ENCODE measurements around the gene ATP1A1.

Gene ATP1A1

DNA sequence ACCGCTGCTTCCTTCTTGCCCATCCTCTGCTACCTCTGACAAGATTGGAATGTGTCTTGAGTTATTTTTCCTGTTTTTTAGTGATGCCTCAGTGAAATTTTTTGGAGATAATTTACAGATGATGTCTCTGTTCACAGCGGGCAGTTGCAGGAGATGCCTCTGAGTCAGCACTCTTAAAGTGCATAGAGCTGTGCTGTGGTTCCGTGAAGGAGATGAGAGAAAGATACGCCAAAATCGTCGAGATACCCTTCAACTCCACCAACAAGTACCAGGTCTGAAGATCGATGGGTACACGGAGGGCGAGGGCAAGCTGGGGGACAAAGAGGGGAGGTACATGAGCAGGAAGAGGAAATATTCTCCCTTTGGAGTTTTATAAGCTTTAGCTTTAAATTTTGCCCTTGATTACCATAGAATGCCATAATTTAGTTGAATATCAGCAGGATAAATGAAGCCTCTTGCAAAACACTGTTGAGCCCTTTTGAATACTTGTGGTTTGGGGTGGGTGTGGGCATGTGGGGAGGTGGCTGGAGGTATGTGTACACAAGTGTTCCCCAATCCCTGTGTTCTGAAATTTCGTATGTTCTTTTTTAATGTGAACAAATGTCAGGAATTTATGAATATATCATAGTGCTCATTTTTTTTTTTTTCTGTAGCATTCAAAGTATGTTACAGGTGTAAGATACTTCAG is 19.8 kb downstream of the ATP1A1 start:
- no peak for DNase-seq

DNA sequence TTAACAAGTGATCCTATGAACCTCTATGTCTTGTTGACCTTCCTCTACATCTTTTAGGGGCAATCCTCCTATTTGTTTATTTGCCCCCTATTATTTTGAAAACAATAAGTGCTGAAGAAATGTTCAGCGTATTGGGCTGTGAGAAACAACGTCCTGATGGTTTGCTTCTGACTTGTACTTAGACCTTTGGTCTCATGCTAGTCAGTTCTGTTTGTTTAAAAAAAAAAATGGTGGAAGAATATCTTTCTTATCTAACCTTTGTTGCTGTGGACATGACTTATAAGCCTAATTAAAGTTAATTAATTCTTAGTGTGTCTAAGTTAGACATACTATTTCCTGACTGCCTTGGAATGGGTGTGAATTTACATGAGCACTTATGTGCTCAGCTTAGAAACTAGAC is 20.7 kb downstream of the ATP1A1 start:
- no peak for DNase-seq

DNA sequence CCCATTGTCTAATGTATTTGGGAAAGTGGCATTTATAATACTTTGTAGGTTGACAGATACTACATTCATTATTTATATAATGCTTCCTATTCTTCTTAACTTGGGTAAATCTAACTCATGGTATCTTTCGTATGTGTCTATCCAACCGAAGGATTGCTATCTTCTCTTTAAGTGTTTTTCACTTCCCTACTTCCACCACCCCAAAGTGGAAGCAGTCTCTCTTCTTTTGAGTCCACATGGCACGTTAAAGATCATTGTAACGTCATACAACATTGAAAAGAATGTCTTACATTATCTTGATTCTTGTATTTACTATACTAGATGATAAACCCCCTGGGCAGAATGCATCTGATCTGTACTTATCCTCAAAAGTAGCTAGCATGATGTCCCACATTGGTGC is 21.2 kb downstream of the ATP1A1 start:
- no peak for DNase-seq

DNA sequence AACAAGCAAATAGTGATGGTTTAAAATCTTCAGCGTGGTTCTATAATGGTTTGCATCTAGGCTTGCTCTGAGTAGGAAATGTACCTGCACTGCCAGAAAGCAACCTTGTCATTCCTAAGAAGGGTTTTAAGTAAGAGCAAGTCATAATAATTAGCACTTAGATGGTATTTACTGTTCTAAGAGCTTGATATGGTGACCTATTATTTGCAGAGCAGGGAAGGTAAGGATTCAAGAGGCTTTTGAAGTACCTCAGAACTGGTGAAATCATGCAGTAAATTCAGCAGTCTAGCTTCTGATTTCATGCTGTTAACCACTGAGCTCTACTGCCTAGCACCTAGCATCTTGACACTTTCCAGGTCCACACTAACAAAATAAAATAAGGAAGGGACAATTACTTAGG is 23.7 kb downstream of the ATP1A1 start:
- DNase-seq, result no peak

DNA sequence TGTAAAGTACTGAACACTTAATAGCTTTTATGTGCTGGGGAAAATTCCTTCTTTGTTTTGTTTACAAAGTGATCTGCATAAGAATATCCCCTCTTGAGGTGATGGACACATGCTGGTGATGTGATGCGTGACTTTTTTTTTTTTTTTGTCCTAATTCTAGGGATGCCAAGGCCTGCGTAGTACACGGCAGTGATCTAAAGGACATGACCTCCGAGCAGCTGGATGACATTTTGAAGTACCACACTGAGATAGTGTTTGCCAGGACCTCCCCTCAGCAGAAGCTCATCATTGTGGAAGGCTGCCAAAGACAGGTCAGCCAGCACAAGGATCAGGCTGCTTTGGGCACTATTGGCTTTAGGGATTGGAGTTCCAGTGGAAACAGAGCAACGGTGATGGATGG is 24.7 kb downstream of the ATP1A1 start:
- no peak for DNase-seq

DNA sequence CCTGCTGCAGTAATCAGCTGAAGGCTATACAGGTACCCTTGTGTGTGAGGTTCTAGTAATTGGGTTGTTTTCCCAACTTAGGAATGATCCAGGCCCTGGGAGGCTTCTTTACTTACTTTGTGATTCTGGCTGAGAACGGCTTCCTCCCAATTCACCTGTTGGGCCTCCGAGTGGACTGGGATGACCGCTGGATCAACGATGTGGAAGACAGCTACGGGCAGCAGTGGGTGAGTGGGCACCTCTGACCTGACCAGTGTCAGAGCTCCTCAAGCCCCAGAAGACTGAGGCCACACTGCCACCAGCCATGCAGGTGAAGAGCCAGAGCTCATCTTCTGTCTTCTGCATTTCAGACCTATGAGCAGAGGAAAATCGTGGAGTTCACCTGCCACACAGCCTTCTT is 27.7 kb downstream of the ATP1A1 start:
- no peak for DNase-seq

DNA sequence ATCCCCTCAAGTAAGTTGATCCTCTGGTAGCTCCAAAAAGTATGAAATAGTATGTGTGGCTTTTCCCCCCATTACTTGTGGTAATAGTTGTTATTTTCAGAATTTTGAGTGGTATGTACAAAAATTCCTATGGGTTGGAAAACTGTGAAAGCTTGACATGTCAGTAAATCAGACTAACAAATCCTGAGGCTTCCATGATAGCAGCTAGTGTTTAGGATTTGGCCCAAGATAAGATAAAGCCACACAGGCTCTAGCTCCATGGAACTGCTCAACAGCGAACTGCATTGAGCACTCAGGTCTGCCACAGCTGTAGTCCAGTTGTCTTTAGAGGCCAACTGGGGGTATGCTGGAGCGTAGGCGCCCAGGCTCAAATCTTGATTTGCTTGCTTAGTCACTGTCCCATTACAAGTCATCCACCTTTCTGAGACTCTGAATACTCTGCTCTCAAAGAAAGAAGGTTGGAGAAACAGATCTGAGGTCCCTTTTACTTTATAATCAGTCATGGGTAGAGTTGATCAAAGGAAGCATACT is 28.7 kb downstream of the ATP1A1 start:
- no peak for DNase-seq

DNA sequence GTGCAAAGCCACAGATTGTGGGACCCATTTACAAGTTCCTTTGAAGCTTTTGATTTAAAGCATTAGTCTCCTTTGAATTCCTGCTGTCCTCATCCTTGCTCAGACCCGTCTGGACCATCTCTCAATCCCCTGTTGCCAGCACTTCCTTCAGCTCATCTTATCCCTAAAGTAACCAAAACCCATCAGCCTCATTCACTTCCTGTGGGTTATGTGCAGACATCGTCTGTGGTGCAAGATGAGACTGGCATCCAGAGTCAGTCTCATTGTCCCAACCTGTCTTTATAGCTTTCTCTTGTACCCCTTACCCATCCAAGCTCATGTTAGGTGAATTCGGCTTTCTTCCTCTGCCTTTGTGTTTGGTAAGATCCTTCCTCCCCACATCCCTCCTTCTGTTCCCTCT is 29.3 kb downstream of the ATP1A1 start:
- no peak for DNase-seq

DNA sequence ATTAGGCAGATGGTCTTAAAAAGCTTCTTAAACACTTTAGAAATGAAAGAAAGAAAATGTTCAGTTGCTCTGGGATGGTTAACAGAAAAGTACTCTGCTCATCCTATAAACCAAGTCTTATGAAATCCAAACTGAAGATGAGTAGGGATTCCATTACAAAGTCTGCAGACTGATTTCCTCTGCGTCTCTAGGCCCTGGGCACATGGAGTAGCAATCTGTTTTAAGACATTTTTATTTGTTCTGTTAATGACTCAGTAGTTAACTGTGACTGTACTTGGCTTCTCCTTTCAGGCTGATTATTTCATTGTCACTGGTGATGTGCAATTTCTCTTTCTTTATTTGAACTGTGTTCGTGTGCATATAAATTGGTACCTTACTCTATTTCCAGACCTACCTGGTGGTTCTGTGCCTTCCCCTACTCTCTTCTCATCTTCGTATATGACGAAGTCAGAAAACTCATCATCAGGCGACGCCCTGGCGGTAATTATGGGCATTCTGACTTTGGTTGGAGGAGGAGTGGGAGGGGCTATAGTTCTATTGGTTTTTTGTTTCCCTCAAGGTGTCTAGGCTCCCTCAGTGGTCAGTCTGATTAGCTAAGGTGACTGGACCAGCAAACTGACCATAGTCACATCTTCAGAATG is 30.6 kb downstream of the ATP1A1 start:
- DNase-seq, result no peak

DNA sequence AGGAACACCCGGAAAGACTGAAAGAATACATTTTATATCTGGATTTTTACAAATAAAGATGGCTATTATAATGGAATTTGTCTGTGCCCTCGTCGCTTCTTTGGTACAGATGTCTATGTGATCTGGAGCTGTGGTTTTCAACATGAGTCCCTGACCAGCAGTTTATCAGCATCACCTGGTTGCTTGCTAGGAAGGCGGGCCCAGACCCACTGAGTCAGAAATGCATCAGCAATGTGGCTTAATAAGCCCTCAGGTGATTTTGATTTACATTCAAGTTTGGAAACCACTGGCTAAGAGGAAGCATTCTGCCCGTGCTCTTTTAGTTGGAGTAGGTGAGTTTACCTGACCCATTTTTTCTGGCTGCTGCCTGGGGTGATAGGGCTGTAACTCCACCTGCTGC is 31.7 kb downstream of the ATP1A1 start:
- DNase-seq, result no peak

DNA sequence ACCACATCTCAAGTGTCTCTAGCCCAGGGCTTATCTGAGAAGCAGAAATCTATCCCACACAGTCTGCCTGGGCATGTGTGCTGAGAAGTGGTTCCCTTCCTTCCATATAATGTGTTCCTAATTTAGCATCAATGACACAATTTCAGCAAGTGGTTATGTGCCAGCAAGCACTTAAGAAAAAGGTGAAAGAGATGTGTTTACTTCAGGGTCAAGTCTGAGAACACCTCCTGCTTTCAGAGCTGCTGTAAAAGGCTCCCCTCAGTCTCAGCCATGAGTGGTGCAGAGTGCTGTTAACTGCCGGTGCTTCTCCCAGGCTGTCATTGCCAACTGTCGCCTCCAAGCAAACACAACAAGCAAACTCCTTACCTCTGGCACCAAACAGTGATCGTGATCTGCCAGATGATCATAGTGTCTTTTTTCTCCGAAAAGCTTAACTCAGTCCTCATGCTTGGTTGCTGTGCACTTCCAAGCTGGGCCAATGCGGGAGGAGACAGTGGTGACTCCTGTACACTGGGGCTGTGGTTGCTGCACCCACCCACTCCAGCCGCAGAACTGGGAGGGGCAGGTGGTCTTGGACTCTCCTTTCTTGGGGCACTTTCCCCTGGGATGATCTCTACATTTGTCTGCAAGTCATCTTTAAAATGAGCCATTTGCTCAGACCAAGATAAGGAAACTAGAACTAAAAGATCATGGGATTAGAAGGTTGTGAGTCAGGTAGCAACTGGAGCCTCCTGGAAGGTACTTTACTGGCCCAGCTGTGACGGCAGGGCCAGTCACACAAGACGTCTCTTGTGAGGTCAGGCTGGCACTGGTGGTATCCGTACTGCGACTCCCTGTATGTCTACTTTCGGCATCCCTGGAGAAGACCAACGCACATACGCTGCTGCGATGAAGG is 32.4 kb downstream of the ATP1A1 start:
- DNase-seq, result no peak

DNA sequence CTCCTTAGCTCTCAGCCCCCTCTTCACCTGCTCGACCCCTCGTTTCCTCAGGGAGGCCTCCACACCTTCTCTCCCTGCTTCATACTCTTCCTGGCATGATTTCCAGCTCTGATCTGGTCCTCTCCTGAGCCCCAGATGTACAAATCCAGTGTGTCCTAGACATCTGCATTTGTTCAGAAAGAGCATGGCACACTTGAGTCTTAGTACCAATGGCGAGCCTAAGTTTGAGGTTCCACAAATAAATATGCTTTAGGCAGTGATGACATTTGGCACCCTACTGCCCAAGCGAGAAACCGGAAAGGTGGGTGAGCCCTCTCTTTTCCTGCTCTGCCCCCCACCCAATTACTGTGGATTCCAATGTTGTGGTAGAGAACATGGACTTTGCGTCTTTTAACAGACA is 34.0 kb downstream of the ATP1A1 start:
- no peak for DNase-seq

DNA sequence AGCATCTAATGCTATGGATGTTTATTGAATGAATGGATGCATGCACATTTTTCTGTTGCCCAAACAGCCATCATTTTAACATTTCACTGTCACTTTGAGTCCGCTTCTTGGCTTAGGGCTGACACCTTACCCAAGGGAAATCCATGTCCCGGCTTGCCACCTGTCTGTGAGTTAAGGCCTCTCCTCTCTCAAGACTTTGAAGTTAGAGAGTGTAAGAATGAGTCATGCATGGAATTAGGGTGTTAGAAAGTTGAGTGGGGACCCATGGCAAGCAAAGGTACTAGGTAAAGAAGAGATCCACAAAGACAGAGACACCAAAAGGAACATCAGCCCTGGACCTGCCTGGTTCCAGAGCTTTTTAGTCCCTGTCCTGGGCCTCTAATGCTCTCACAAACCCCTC is 35.1 kb downstream of the ATP1A1 start:
- DNase-seq, result no peak

DNA sequence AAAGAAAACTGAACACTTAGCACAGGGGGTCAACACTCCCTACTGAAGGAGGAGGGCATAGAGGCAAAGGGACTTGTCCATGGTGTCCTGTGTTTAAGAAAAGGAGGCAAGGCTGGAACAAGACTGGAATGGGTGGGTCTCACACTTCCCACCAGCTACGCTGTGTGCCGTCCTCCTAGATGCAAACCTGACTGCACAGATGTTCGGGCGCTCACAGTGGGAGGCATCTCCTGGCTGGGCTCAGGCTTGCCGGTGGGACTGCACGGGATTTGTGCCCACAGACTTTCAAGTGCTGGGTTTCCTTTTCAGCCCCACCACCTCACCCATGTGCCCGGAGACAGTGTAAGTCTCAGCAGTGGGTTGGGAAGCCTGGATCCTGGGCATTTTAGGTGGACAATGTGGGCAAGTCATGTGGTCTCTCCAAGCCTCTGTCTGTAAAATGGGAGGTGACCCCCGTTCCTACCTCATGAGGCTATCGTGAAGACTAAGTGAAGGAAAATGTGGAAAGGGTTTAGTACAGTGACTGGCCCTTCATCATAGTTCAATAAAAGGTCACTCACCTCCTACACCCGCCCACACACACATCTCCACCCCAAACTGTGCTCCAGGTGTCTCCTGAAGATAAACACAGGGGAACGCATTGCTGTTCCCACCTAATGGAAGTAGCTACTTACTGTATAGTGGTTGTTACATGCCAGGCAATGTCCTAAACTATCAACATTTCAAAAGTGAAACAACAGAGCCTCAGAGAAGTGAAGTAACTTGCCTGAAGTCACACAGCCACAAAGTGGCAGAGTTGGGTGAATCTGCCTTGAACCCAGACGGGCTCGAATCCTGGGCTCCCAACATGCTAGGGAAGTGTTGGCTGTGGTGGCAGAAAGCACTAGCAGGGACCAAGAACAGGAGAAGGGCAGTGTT is 36.0 kb downstream of the ATP1A1 start:
- DNase-seq, result no peak

DNA sequence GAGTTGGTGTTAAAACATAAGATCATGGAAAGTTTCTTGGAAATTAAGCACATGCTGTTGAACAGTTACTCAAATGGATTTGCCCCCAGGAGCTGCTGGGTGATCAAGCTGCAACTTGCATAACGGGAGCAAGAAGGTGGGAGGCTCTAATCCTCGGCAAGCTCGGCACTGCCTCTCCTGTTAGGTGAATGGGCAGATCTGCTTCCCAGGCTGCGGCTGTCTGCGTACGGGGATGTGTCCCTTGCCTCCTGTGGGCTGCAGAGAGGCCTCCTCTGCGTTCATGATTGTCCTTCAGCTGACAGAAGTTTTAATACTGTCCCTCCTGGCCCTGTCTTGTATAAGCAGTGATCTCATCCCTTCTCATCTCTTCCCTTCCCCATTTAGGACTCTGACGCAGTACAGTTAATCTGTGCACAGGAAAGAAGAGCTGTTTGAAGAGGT is 36.7 kb downstream of the ATP1A1 start:
- DNase-seq, result no peak

DNA sequence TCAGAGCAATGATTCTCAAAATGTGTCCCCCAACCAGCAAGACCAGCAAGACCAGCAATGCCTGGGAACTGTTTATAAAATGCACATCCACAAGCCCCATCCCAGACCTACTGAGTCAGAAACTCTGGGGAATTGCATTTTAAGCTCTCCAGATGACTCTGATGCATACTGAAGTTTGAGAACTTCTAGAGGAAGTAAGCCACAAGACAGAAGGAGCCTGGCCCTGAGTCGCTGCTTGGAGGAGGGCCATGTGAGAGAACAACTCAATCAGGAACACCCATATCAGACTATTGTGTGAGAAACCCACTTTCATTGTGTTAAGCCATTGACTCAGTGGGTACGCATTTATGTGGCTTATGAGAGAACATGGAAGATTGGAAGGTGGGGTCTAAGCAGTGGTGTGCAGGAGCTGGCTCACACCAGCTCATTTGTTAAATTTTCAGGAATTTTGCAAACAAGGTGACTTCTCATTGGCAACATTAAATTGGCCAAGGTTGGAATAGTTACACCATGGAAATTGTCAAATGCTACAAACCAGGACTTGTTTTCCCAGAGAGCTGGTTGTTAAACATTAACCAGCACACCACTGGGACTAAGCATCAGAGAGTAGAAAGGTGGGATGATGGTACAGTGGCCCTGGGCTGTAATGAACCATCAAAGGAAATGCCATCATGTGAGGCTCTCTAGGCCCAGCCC is 38.9 kb downstream of the ATP1A1 start:
- no peak for DNase-seq

DNA sequence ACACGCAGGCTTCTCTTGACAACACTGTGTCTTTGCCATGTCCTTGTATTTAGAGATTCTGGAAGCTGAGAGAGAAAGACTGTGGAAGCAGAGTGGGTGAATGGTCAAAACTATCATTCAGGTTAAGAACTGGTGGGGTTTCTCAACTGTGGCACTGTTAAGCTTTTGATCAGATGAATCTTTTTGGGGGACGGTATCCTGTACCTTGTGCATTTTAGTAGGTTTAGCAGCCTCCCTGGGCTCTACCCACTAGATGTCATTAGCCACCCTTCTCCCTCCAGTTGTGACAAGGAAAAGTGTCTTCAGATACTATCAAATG is 39.4 kb downstream of the ATP1A1 start:
- DNase-seq, result no peak

DNA sequence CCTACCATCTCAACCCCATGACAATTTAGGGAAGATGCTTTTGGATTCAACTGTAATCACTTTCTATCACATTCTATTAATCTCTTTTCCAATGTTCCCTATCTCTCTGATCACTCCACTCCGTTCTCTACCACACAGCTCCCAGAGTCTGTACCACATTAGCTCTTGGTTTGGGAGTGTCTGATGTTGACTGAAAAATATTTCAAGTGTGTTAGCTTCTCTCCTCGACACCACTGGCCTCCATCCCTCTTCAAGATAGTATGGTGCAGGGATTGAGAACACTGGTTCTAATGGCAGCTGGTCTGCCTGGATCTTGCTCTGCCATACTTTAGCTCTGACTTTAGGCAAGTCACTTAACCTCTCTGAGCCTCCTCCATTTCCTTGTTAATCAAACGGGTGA is 39.9 kb downstream of the ATP1A1 start:
- DNase-seq, result no peak

DNA sequence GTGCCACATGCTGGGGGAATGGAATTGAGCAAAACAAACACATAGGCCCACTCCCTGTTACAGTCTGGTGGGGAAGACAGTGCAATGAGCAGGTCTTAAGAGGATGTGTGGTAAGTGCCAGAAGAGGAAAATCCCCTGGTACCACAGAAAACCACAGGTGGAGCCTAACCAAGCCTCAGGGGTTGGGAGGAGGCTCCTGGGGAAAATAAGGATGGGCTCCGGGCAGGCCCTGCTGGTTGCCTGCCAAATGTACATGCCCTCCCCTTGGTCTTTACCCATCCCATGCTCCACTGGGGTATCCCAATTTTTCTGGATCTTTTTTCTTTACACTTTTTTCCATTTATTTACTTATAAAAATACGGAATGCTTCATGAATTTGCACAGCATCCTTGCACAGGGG is 40.4 kb downstream of the ATP1A1 start:
- no peak for DNase-seq

DNA sequence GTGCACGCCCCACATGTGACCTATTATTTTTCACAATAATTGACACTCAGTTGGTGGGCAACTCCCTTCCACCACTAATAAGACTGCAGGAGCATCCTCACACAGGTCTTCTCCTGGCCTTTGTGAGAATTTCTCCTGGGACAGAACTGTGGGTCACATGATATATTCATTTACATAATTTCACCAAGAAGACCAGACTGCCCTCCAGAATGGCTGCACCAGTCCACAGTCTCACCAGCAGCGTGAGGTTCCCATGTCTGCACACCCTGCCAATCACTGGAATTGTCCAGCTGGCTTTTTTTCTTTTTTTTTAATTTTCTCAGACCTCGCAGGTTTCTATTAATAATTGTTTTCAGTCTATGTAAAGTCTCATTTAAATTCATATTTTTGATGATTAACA is 41.3 kb downstream of the ATP1A1 start:
- no peak for DNase-seq

DNA sequence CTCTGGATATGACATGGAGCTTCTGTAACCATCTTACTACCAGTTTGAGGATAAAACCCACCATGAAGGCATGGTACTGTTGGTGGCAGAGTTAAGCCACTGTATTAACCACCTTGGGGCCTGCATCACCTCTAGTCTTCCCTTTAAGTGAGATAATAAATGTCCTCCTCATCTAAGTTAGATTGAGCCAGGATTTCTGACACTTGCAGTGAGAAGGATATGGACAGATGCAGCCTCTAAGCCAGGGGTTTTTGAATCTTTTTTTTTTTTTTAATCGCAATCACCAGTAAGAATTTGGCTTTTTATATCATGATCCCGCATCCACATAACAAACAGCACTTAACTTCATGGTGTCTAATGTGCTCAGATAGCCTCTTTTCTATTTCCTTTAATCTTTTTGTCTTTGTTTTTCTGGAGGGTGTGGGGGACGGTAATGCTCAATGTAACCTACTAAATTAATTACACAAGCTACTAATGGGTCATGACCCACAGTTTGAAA is 42.2 kb downstream of the ATP1A1 start:
- DNase-seq, result no peak

Data from activated CD4-positive, alpha-beta T cell treated with anti-CD3 and anti-CD28 coated beads, Interleukin-2, amount 50 U/mL, for 48 hours (primary cell).